Left ventricle myocardium inferior (tissue), 1 donor: ENCODE data around the gene TCERG1L. TPM values are rescaled to one million over a fixed set of nuclear protein-coding genes. Genes with fewer than 3 reads are reported as not detected.

ENCODE experiments used
- DNase-seq: peaks from one replicate; pipeline ENCODE4 v3.0.0-alpha.2; 2020
- H3K27ac ChIP-seq: fragments of 200-600 bp; replicated peaks from 2 replicates; pipeline ENCODE4 v1.8.0; 2021
- H3K27me3 ChIP-seq: fragments of 200-600 bp; 2 replicates; pipeline ENCODE4 v1.8.0; 2021; ENCODE audit warnings: low read depth
- H3K36me3 ChIP-seq: fragments of 200-600 bp; 2 replicates; pipeline ENCODE4 v1.8.0; 2021
- H3K4me1 ChIP-seq: fragments of 200-600 bp; 2 replicates; pipeline ENCODE4 v1.8.0; 2021
- H3K4me3 ChIP-seq: fragments of 200-600 bp; 2 replicates; pipeline ENCODE4 v1.8.0; 2021; ENCODE audit warnings: mild to moderate bottlenecking, moderate library complexity
- H3K9me3 ChIP-seq: fragments of 200-600 bp; replicated peaks from 2 replicates; pipeline ENCODE4 v1.8.0; 2021
- intact Hi-C: fragments of 100-400 bp; cut with micrococcal nuclease; formaldehyde crosslinking; loops from one replicate; pipeline ENCODE4 v1.11.0; 2022
- total RNA-seq: library from RNA; stranded (reverse); fragmentation: NEBNext Ultra II Directional; extraction: Animal tissue kit (Norgen Biotek cat#: 25700); gene quantifications from one replicate; pipeline ENCODE4 v1.2.1, GENCODE V29; 2021
- TF ChIP-seq, protein P1 (sequence below): fragments of 200-600 bp; IDR thresholded peaks from 2 replicates; pipeline ENCODE4 v1.8.0; 2021; ENCODE audit warnings: antibody characterized with exemption, mild to moderate bottlenecking, borderline replicate concordance
- donor health status: DM: no; HTN: yes; CAD: no; lungs with severe emphysema.

Gene TCERG1L
- total RNA-seq, 1 donor from 2014 or later = not detected

DNA sequence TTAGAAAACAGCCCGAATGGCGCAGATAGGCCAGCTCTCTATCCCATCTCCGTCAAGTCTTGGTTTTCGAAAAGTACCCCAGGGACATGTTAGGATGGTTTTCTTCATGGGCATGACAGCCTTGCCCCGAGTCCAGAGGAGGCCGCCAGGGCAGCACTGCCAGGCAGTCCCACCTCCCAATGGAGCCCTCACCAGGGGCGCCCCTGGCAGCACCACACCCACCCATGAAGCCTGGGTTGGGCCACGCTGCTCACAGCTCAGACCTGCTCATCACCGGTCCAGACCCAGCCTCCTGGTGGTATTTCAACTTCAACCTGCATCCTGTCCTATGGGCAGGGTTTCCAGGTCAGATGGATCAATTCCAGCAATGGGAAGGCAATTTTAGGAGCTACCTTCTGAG, 53.3 kb downstream of the TCERG1L start:
- H3K27ac ChIP-seq = no peak overlapping the region
- no peak overlapping the region for H3K4me3 ChIP-seq
- H3K36me3 ChIP-seq = no peaks in the 10 kb centered on the region
- intact Hi-C loops = no loop called here
- H3K9me3 ChIP-seq = no peaks in the 10 kb centered on the region
- TF ChIP-seq, protein P1, sequence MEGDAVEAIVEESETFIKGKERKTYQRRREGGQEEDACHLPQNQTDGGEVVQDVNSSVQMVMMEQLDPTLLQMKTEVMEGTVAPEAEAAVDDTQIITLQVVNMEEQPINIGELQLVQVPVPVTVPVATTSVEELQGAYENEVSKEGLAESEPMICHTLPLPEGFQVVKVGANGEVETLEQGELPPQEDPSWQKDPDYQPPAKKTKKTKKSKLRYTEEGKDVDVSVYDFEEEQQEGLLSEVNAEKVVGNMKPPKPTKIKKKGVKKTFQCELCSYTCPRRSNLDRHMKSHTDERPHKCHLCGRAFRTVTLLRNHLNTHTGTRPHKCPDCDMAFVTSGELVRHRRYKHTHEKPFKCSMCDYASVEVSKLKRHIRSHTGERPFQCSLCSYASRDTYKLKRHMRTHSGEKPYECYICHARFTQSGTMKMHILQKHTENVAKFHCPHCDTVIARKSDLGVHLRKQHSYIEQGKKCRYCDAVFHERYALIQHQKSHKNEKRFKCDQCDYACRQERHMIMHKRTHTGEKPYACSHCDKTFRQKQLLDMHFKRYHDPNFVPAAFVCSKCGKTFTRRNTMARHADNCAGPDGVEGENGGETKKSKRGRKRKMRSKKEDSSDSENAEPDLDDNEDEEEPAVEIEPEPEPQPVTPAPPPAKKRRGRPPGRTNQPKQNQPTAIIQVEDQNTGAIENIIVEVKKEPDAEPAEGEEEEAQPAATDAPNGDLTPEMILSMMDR = no peak
- no peaks in the 10 kb centered on the region for H3K4me1 ChIP-seq
- DNase-seq = no peak
- peaks cover 68% of the 10 kb centered on the region for H3K27me3 ChIP-seq

DNA sequence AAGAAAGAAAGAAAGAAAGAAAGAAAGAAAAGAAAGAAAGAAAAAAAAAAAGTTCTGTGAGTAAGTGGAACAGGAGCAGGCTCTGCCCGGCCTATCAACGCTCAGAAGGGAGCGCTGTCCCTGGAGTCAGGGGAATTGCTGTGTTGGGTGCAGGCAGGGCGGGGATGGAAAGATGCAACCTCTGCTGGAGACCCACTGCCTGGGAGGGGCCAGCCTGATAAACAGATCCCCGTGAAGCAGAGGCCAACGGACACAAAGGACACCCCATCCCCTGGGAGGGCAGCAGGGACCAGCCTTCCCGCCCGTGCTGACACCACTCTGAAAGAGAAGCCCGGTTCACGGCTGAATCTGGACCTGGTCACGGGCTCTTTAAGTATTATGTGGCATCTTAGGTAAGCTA, 54.5 kb downstream of the TCERG1L start:
- intact Hi-C loops = no loop called here
- Histone ChIP-seq H3K27ac (no peak overlapping the region), H3K36me3 (no peaks in the 10 kb centered on the region), H3K4me3 (no peak overlapping the region), H3K9me3 (no peaks in the 10 kb centered on the region), H3K4me1 (no peaks in the 10 kb centered on the region), H3K27me3 (peaks cover 79% of the 10 kb centered on the region)
- TF ChIP-seq, protein P1 = no peak
- DNase-seq = no peak

DNA sequence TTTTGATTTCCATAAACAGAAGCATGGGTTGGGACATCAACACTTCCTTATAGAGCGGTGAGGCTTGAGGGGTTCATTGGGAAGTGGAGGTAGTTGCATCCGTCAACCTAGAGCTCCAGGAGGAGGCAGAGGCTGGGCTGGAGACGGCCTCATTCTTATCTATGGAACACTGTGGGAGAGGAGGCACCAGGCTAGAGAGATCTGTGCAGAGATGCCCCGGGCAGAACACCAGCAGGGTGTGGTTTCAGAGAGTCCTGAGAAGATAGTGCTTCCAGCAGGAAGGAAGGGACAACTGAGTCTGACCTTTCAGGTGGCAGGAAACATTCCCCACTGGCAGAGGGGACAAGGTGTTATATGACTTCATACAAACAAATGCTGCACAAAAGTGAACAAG, 56.7 kb downstream of the TCERG1L start:
- H3K4me1 ChIP-seq = no peaks in the 10 kb centered on the region
- no peak for DNase-seq
- no peaks in the 10 kb centered on the region for H3K9me3 ChIP-seq
- peaks cover 80% of the 10 kb centered on the region for H3K27me3 ChIP-seq
- H3K4me3 ChIP-seq = no peak overlapping the region
- no peaks in the 10 kb centered on the region for H3K36me3 ChIP-seq
- TF ChIP-seq, protein P1 = no peak
- H3K27ac ChIP-seq = no peak overlapping the region
- intact Hi-C loops = no loop called here

GRCh38 chr10:131253931-131254858, 57.3 kb downstream of the TCERG1L start:
- H3K27me3 ChIP-seq = peaks cover 80% of the 10 kb centered on the region
- no peaks in the 10 kb centered on the region for H3K36me3 ChIP-seq
- no peak overlapping the region for H3K27ac ChIP-seq
- TF ChIP-seq, protein P1 = no peak
- intact Hi-C loops = no loop called here
- no peaks in the 10 kb centered on the region for H3K9me3 ChIP-seq
- no peak overlapping the region for H3K4me3 ChIP-seq
- no peak for DNase-seq
- no peaks in the 10 kb centered on the region for H3K4me1 ChIP-seq

- no peaks in the 10 kb centered on the region for H3K4me1 ChIP-seq
- H3K27ac ChIP-seq = no peak overlapping the region
- no peak for DNase-seq
- TF ChIP-seq, protein P1 = no peak
- intact Hi-C loops = no loop called here
- no peaks in the 10 kb centered on the region for H3K9me3 ChIP-seq
- H3K36me3 ChIP-seq = no peaks in the 10 kb centered on the region
- peaks cover 89% of the 10 kb centered on the region for H3K27me3 ChIP-seq
- no peak overlapping the region for H3K4me3 ChIP-seq
Observed at GRCh38 chr10:131252567-131253276, 58.8 kb downstream of the TCERG1L start.
